ENCODE data around the gene MMP25.

MMP25 gene, protein sequence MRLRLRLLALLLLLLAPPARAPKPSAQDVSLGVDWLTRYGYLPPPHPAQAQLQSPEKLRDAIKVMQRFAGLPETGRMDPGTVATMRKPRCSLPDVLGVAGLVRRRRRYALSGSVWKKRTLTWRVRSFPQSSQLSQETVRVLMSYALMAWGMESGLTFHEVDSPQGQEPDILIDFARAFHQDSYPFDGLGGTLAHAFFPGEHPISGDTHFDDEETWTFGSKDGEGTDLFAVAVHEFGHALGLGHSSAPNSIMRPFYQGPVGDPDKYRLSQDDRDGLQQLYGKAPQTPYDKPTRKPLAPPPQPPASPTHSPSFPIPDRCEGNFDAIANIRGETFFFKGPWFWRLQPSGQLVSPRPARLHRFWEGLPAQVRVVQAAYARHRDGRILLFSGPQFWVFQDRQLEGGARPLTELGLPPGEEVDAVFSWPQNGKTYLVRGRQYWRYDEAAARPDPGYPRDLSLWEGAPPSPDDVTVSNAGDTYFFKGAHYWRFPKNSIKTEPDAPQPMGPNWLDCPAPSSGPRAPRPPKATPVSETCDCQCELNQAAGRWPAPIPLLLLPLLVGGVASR

DNA sequence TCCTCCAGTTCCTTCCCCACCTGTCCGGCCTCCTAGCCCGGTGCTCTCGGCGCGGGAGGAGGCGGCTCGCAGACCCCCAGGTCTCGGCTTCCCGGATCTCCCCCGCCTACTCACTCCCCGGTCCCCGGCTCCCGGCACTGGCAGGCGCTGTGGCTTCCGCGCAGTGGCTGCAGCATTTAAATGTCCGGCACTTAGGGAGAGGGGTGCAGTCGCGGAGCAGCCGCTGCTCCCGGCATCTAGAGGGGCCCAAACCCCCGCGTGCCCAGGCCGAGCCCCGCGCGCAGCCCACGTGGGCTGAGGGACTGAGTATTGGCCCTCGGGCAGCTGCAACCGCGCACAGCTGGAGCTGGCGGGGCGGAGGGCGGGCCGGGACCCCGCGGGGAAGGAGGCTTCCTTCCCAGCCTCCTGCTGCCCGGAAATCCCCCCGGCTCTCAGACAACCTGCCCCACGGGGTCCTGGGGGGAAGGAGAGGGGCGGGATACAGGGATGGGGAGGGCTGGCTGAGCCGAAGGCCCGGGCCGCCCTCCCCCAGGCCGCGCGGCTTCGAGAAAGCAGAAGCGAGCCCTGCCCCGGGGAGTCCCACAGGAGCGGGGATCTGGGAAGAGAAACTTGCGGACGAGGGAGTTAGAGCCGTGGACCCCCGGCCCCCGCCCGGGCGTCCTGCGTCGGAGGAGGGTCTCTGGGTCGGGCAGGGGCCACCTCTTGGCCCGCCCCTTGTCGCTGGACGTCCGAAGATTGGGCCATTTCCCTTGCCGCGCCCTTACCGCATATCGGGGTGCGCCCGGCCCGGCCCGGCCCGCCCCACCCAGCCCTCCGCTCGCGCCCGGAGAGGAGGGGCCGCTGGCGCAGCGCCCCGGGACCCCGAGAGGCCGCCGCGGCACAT is at the start of gene MMP25:
MMP25 (plus strand) TSS at position 804 of the 883 bp plus-strand sequence. CDS start 357 bp downstream, outside the sequence.
- TF ChIP-seq, protein P1, sequence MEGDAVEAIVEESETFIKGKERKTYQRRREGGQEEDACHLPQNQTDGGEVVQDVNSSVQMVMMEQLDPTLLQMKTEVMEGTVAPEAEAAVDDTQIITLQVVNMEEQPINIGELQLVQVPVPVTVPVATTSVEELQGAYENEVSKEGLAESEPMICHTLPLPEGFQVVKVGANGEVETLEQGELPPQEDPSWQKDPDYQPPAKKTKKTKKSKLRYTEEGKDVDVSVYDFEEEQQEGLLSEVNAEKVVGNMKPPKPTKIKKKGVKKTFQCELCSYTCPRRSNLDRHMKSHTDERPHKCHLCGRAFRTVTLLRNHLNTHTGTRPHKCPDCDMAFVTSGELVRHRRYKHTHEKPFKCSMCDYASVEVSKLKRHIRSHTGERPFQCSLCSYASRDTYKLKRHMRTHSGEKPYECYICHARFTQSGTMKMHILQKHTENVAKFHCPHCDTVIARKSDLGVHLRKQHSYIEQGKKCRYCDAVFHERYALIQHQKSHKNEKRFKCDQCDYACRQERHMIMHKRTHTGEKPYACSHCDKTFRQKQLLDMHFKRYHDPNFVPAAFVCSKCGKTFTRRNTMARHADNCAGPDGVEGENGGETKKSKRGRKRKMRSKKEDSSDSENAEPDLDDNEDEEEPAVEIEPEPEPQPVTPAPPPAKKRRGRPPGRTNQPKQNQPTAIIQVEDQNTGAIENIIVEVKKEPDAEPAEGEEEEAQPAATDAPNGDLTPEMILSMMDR (IDR thresholded peaks at IDR 0.05; ENCODE audit: low read depth, low read length), result no peak
- TF ChIP-seq EZH2phosphoT487 (IDR thresholded peaks at IDR 0.05; ENCODE audit: low read depth), result no peak
- Histone ChIP-seq H3K27me3 (ENCODE audit: low read depth, low read length) (no peaks in the 10 kb centered on the region), H3K4me1 (ENCODE audit: low read length) (0 out of 2 replicates have a peak, but pooled peaks cover 4% of the 10 kb centered on the region), H3K4me3 (ENCODE audit: low read length) (peak within 1 kb of the TSS; percentile 86), H3K79me2 (ENCODE audit: low read length) (no peaks in the 10 kb centered on the region), H3K9me3 (ENCODE audit: insufficient read depth, low read length) (no peaks in the 10 kb centered on the region), H4K20me1 (ENCODE audit: insufficient read depth, low read length) (no peaks in the 10 kb centered on the region), H2AFZ (ENCODE audit: low read depth, low read length) (peak within 1 kb of the TSS; percentile 67), H3K9ac (ENCODE audit: low read length) (peak within 1 kb of the TSS; percentile 85), H3K36me3 (replicated peaks; ENCODE audit: low read depth, low read length) (no peaks in the 10 kb centered on the region), H3K4me2 (ENCODE audit: low read length) (peak within 1 kb of the TSS; percentile 85), H3K27ac (ENCODE audit: low read length) (peak within 1 kb of the TSS; percentile 36; the same call in 1 of the 2 replicates)

DNA sequence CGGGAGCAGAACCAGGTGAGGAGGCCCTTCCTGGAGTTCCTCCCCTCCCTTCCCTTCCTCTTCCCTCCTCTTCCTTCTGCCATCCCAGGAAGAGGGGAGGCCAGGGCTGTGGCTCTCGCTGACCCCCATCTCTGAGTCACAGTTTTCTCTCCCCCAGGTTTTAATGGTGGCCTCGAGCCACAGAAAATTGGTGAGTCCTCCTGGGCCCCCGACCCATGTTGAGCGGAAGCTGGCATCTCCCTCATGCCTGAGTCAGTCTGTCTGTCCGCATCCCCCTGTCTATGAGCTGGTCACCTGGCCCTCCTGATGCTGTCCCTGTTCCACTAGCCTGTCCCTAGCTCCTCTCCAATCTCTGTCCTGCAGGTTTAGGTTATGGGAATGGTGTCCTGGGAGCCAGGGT is 46.4 kb upstream of the MMP25 start:
- no peak overlapping the region for H3K27ac ChIP-seq (ENCODE audit: low read length)
- H4K20me1 ChIP-seq (ENCODE audit: insufficient read depth, low read length), result no peaks in the 10 kb centered on the region
- no peak overlapping the region for H3K4me2 ChIP-seq (ENCODE audit: low read length)
- H3K9me3 ChIP-seq (ENCODE audit: insufficient read depth, low read length), result no peaks in the 10 kb centered on the region
- no peak overlapping the region for H3K9ac ChIP-seq (ENCODE audit: low read length)
- no peak overlapping the region for H2AFZ ChIP-seq (ENCODE audit: low read depth, low read length)
- H3K4me3 ChIP-seq (ENCODE audit: low read length), result no peak overlapping the region
- H3K4me1 ChIP-seq (ENCODE audit: low read length), result 0 out of 2 replicates have a peak, but pooled peaks cover 1% of the 10 kb centered on the region
- peaks cover 34% of the 10 kb centered on the region for H3K27me3 ChIP-seq (ENCODE audit: low read depth, low read length)
- no peak for TF ChIP-seq EZH2phosphoT487 (IDR thresholded peaks at IDR 0.05; ENCODE audit: low read depth)
- TF ChIP-seq, protein P1 (IDR thresholded peaks at IDR 0.05; ENCODE audit: low read depth, low read length), result no peak
- no peaks in the 10 kb centered on the region for H3K79me2 ChIP-seq (ENCODE audit: low read length)
- H3K36me3 ChIP-seq (replicated peaks; ENCODE audit: low read depth, low read length), result no peaks in the 10 kb centered on the region

DNA sequence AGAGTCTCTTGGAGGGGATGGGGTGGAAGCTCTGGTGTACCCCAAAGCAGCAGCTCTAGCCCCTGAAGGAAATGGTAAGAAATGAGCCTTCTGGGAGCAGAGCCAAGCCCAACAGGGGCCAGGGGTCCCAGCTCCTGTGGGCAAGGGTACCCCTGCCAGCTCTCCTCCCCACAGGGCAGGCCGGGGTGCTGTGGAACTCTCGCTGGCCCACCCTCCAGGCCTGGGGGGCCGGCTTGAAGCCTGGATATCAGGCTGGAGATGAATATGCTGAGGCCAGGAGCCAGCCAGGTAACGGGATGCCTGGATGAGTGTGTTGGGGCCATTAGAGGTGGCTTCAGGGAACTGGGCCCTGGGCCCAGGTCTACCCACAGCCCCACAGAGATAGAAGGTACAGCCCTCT is 45.8 kb upstream of the MMP25 start:
- H3K79me2 ChIP-seq (ENCODE audit: low read length), result no peaks in the 10 kb centered on the region
- H3K27ac ChIP-seq (ENCODE audit: low read length), result no peak overlapping the region
- no peak for TF ChIP-seq EZH2phosphoT487 (IDR thresholded peaks at IDR 0.05; ENCODE audit: low read depth)
- TF ChIP-seq, protein P1 (IDR thresholded peaks at IDR 0.05; ENCODE audit: low read depth, low read length), result no peak
- H3K27me3 ChIP-seq (ENCODE audit: low read depth, low read length), result peaks cover 36% of the 10 kb centered on the region
- no peak overlapping the region for H3K4me2 ChIP-seq (ENCODE audit: low read length)
- no peak overlapping the region for H2AFZ ChIP-seq (ENCODE audit: low read depth, low read length)
- no peak overlapping the region for H3K9ac ChIP-seq (ENCODE audit: low read length)
- no peaks in the 10 kb centered on the region for H4K20me1 ChIP-seq (ENCODE audit: insufficient read depth, low read length)
- H3K36me3 ChIP-seq (replicated peaks; ENCODE audit: low read depth, low read length), result no peaks in the 10 kb centered on the region
- 0 out of 2 replicates have a peak, but pooled peaks cover 3% of the 10 kb centered on the region for H3K4me1 ChIP-seq (ENCODE audit: low read length)
- no peak overlapping the region for H3K4me3 ChIP-seq (ENCODE audit: low read length)
- H3K9me3 ChIP-seq (ENCODE audit: insufficient read depth, low read length), result no peaks in the 10 kb centered on the region

Data from OCI-LY3 (cell line).